ENCODE results near the gene NLRP6. TPM values are rescaled to one million over a fixed set of nuclear protein-coding genes. Genes with fewer than 3 reads are reported as not detected.
"Not testable (repeated sequence)": the region's sequence is repeated elsewhere in the genome, so short reads cannot be mapped to it uniquely, and the experiment has no call there.

NLRP6 gene
- total RNA-seq, 2 experiments from 2014 or later = 14.4 to 14.7 TPM

GRCh38 chr11:266676-267439 lies 11.3 kb upstream of the NLRP6 start:
- H3K27me3 Mint-ChIP-seq = no peaks in the 10 kb centered on the region
- H3K4me1 ChIP-seq (ENCODE audit: insufficient read depth, low read length) = peaks cover 34% of the 10 kb centered on the region
- peak overlapping the region in 1 of 2 donors; percentile 46 for H3K27ac ChIP-seq (ENCODE audit: low read depth in 1 of 2, low read length in 2 of 2)
- H3K4me3 ChIP-seq (ENCODE audit: low read length) = no peak overlapping the region
- no peaks in the 10 kb centered on the region for H3K9me3 Mint-ChIP-seq
- DNase-seq (peak in 2 of 14 experiments; percentile 52 to 72), ATAC-seq (ENCODE audit: poor library complexity) (no peak)
- H3K27me3 ChIP-seq (ENCODE audit: control insufficient read depth in 1 of 2, insufficient read depth in 2 of 2, low read length in 2 of 2) = no peaks in the 10 kb centered on the region
- H3K36me3 Mint-ChIP-seq (ENCODE audit: low read depth) = peaks cover 3% of the 10 kb centered on the region
- H3K27ac Mint-ChIP-seq = peak overlapping the region; percentile 94
- H3K4me3 Mint-ChIP-seq = peak overlapping the region; percentile 84
- POLR2A ChIA-PET = interaction anchor here (1.0 to 8.2 kb wide), 16 partner anchors 12 to 240 kb away, joined by 3 to 185 read pairs (median 13); partner anchors contain the start of genes BET1L, IFITM2, NLRP6 and PGGHG
- H3K9me3 ChIP-seq (ENCODE audit: control insufficient read depth in 1 of 2, insufficient read depth in 1 of 2, low read length in 2 of 2) = peaks cover 0 to 5% of the 10 kb centered on the region in 2 experiments
- TF ChIP-seq CTCF (IDR thresholded peaks at IDR 0.05) = no peak
- H3K4me1 Mint-ChIP-seq (ENCODE audit: low read depth) = peaks cover 33% of the 10 kb centered on the region
- no peaks in the 10 kb centered on the region for H3K36me3 ChIP-seq (ENCODE audit: insufficient read depth, low read length)
- CTCF ChIA-PET = interaction anchor here (0.6 to 3.9 kb wide), 6 partner anchors 16 to 253 kb away, joined by 3 to 22 read pairs (median 3); no protein-coding TSS in a partner anchor
- intact Hi-C loops (cut with DNase I, micrococcal nuclease) = loop anchor here (1.0 to 5.0 kb wide), 3 partner anchors 29 to 60 kb away; partner anchors contain the start of genes BET1L (in 1 of the 2), IFITM2 (in 1 of the 2) and RIC8A (in 1 of the 2)

- Histone ChIP-seq H3K36me3 (ENCODE audit: insufficient read depth, low read length) (no peaks in the 10 kb centered on the region), H3K27ac (ENCODE audit: low read depth in 1 of 2, low read length in 2 of 2) (peak overlapping the region; percentile 74 to 84), H3K4me3 (ENCODE audit: low read length) (peak overlapping the region; percentile 56), H3K27me3 (ENCODE audit: control insufficient read depth in 1 of 2, insufficient read depth in 2 of 2, low read length in 2 of 2) (no peaks in the 10 kb centered on the region), H3K4me1 (ENCODE audit: insufficient read depth, low read length) (peaks cover 34% of the 10 kb centered on the region), H3K9me3 (ENCODE audit: control insufficient read depth in 1 of 2, insufficient read depth in 1 of 2, low read length in 2 of 2) (peaks cover 0 to 5% of the 10 kb centered on the region in 2 experiments)
- Mint-ChIP-seq H3K4me3 (peak overlapping the region; percentile 91), H3K27ac (peak overlapping the region; percentile 94), H3K27me3 (no peaks in the 10 kb centered on the region), H3K9me3 (no peaks in the 10 kb centered on the region), H3K4me1 (ENCODE audit: low read depth) (peaks cover 33% of the 10 kb centered on the region), H3K36me3 (ENCODE audit: low read depth) (peaks cover 3% of the 10 kb centered on the region)
- intact Hi-C loops (cut with DNase I, micrococcal nuclease) = loop anchor here (1.0 to 5.0 kb wide), 3 partner anchors 29 to 60 kb away; partner anchors contain the start of genes BET1L (in 1 of the 2), IFITM2 (in 1 of the 2) and RIC8A (in 1 of the 2)
- no peak for TF ChIP-seq CTCF (IDR thresholded peaks at IDR 0.05)
- ChIA-PET CTCF (interaction anchor here (1.2 to 3.9 kb wide), 5 partner anchors 17 to 181 kb away, joined by 3 to 22 read pairs (median 3); partner anchors contain the start of gene PSMD13), POLR2A (interaction anchor here (0.8 to 8.2 kb wide), 22 partner anchors 13 to 268 kb away, joined by 3 to 185 read pairs (median 12); partner anchors contain the start of genes BET1L, HRAS, IFITM2 and NLRP6)
- DNase-seq (peak in 12 of 14 experiments; percentile 40 to 82 (median 58)), ATAC-seq (ENCODE audit: poor library complexity) (peak; percentile 30)
Observed at GRCh38 chr11:267491-267994, 10.7 kb upstream of the NLRP6 start.

DNA sequence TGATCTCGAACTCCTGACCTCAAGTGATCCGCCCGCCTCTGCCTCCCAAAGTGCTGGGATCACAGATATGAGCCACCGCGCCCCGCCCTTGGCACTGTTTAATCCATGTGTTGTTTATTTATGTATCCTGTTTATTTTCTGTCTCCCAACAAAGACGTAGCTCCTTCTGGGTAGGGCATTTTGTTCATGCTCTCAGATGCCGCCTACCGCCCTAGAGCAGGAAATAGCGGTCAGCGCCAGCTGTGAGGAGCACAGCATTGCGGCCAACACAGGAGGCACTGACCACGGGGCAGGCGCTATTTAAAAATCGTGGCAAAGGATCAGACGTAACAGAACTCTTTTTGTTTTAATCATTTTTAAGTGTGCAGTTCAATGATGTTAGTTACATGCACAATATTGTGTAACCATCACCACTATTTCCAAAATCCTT lies 9.5 kb upstream of the NLRP6 start:
- not testable (repeated sequence) for H3K36me3 ChIP-seq (ENCODE audit: insufficient read depth, low read length); H3K27me3 Mint-ChIP-seq; H3K9me3 ChIP-seq (ENCODE audit: control insufficient read depth in 1 of 2, insufficient read depth in 1 of 2, low read length in 2 of 2); H3K9me3 Mint-ChIP-seq; H3K27me3 ChIP-seq (ENCODE audit: control insufficient read depth in 1 of 2, insufficient read depth in 2 of 2, low read length in 2 of 2); H3K36me3 Mint-ChIP-seq (ENCODE audit: low read depth)
- ATAC-seq (ENCODE audit: poor library complexity) (peak; percentile 32), DNase-seq (peak in 10 of 14 experiments; percentile 36 to 84 (median 52))
- CTCF ChIA-PET = interaction anchor here (1.2 to 3.9 kb wide), 3 partner anchors 18 to 36 kb away, joined by 3 to 22 read pairs (median 4); partner anchors contain the start of gene PSMD13
- POLR2A ChIA-PET = interaction anchor here (0.8 to 8.2 kb wide), 20 partner anchors 12 to 307 kb away, joined by 3 to 185 read pairs (median 12); partner anchors contain the start of genes BET1L, HRAS, NLRP6 and PGGHG
- Histone ChIP-seq H3K27ac (ENCODE audit: low read depth in 1 of 2, low read length in 2 of 2) (peak overlapping the region; percentile 74 to 84), H3K4me1 (ENCODE audit: insufficient read depth, low read length) (peaks cover 34% of the 10 kb centered on the region), H3K4me3 (ENCODE audit: low read length) (peak overlapping the region; percentile 56)
- Mint-ChIP-seq H3K4me3 (peak overlapping the region; percentile 91), H3K4me1 (ENCODE audit: low read depth) (peaks cover 33% of the 10 kb centered on the region), H3K27ac (peak overlapping the region; percentile 94)
- intact Hi-C loops (cut with DNase I, micrococcal nuclease) = loop anchor here (1.0 to 5.0 kb wide), 6 partner anchors 18 to 61 kb away; partner anchors contain the start of genes BET1L (in 1 of the 2), IFITM2 (in 1 of the 2) and RIC8A (in 1 of the 2)

Data from CD4-positive, alpha-beta T cell (primary cell).